Middle frontal gyrus (tissue), 1 donor: ENCODE results near the gene CEACAM18.

Source experiments
- DNase-seq: peaks from one replicate; pipeline ENCODE4 v3.0.0-alpha.2; 2015; ENCODE audit warnings: low spot score; ENCODE audit errors: extremely low spot score

The CEACAM18 gene

GRCh38 chr19:51530616-51531015, 52.3 kb downstream of the CEACAM18 start:
- no peak for DNase-seq

GRCh38 chr19:51531349-51532315, 53.3 kb downstream of the CEACAM18 start, which contains the start of gene SIGLEC6:
Gene SIGLEC6, minus strand, starts transcription at chr19:51531670. Its CDS starts 22 bp downstream, at chr19:51531648.
- no peak for DNase-seq

GRCh38 chr19:51535535-51535934, 57.2 kb downstream of the CEACAM18 start:
- no peak for DNase-seq

DNA sequence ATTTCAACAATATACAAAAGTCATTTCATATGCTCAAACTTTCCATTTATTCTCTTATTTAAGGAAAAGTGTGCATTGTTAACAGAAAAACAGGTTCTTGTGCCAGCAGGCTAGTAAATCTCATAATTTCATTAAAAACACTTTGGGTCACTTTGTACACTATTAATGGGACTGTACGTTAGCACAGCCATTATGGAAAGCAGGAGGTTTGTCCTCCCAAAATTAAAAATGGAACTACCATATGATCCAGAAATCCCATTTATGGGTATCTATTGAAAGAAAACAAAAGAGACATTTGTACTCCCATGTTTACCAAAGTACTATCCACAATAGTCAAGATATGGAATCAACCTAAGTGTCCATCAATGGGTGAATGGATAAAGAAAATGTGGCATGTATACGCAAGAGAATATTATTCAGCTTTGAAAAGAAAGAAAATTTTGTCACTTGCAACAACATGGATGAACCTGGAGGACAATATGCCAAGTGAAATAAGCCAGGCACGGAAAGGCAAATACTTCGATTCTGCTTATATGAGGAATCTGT, 61.6 kb downstream of the CEACAM18 start:
- no peak for DNase-seq
